NCI-H524 treated with DMSO at 0.1 percent for 48 hours (cell line): ENCODE data around the gene NOD1.
A peak's percentile ranks its signal among the peaks of the same experiment; 100 is the strongest.

Experiments
- DNase-seq: peaks from one replicate; lab custom pipeline; 2025; lab: John Stamatoyannopoulos, UW

The NOD1 gene

DNA sequence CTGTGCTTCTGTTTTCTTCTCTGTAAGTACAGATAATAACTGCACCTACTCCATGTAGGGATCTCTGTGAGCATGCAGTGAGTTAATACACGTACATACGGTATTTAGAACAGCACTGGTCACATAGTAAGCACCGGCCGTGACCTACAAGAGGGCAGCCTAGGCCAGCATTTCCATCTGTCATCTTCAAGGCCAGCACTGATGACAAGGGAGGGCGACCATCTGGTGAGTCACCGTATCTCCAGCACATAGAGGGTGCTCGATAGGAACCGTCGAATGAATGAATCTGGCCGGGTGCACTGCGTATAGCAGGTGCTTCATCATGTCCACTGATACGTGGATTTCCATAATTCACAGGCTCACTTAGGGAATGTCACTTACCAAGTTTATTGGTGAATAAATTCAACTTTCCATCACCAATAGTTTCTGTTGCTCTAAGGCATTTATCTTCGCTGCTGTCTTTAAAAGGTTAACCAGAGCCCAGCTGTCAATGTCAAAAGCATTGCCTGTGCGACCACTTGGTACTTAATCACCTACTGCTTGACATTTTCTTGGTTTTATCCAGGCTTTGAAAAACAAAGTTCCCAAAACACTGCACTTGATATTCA is 8.3 kb downstream of the NOD1 start:
- DNase-seq: peak; percentile 63

DNA sequence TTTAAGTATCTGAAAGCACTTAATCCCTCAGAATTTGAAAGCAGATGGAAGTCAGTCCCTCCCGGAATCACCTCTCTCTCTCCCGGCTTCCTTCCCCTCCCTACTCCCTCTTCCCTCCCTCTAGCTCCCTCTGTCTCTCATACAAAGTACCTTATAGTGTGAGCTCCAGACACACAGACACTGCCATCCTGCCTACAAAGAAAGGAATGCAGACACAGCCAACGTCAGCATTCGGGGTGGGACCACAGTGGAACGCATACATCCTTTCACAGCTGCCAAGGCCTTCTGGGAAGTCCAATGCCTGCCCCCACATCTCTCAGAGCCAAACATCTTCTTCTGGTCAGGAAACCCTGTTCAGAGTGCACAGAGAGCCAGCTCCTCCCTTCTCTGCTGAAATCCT is 9.3 kb downstream of the NOD1 start:
- peak; percentile 82 for DNase-seq

DNA sequence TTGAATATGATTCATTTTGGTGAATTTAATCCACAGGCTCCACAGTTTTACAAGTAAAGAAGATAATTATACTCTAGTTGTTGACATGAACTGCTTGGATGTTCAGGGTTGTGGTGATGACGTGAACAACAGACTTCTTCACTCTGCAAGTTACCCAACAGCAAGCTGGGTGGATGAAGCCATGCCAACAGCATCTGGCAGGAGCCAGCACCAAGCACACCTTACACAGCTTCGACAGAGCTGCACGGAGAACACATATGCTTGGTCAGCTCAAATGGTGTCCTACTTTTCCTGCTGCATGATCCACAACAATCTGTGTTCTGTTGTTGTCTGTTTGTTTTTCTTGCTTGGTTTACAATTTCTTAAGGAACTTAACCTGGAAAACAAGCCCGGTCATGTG is 9.8 kb downstream of the NOD1 start:
- DNase-seq: no peak

DNA sequence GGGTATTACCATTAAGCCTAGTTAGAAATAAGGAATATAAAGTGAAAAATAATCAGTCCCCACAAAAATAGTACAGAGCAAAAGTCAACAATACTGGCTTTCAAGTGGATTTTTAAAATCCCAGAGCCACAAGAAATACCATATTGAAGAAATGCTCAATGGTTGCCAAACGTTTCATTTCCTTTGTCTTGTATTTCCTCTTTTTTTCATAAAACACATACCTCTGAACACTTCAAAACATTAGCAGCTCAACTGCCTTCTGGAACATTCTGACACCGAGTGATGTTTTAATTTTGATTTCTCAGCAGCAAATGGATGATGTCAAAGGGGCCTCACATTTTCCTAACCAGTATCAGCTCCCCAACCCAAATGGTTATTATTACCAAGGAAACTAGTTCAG is 10.5 kb downstream of the NOD1 start:
- no peak for DNase-seq

DNA sequence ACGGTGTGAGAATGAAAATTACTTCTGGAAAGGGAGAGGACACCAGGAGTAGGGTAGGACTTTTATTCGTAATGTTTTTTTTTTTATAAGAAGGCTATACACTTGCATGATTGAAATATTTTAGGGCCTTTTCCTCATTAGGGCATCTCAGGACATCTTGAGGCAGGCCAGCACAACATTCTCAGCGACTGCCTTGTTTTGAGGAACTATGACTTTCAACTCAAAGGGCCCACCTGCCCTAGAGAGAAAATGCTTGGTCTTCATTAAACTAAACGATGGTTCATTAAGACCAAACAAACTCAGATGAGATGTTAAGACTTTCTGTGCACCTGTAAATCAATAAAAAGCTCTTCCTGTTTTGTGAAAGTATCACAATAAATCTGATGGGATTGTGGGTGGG is 11.3 kb downstream of the NOD1 start:
- DNase-seq: no peak

DNA sequence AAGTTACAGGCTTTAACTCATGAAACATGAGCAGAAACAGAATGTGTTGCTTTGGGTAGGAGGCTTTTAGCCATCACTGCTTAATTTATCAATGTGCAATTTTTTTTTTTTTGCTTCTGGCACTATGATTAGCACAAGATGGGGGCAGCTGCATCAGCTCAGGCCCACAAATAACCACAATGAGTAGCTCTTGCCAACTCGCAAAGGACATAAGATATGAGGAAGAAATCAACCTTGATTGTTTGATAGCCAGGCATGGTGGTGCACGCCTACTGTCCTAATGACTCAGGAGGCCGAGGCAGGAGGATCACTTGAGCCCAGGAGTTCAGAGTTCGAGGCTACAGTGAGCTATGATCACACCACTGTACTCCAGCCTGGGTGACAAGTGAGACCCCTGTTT is 12.3 kb downstream of the NOD1 start:
- no peak for DNase-seq

DNA sequence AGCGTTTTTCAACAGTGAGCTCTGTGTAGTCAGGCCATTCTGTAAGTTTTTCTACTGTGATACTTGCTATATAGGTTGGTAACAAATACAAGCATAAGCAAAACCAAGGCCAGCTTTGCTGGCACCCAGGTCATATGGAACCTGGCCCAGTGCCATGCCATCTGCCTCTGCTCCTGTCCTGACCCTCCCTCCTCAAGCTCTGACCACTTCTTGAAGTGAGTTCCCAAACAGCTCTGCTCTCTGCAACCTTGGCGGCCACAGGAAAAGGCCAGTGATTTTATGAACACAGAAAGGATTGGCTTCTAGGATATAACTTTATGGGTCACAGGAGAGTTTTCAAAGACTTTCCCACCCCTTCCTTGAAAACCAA is 12.8 kb downstream of the NOD1 start:
- DNase-seq: peak; percentile 29

DNA sequence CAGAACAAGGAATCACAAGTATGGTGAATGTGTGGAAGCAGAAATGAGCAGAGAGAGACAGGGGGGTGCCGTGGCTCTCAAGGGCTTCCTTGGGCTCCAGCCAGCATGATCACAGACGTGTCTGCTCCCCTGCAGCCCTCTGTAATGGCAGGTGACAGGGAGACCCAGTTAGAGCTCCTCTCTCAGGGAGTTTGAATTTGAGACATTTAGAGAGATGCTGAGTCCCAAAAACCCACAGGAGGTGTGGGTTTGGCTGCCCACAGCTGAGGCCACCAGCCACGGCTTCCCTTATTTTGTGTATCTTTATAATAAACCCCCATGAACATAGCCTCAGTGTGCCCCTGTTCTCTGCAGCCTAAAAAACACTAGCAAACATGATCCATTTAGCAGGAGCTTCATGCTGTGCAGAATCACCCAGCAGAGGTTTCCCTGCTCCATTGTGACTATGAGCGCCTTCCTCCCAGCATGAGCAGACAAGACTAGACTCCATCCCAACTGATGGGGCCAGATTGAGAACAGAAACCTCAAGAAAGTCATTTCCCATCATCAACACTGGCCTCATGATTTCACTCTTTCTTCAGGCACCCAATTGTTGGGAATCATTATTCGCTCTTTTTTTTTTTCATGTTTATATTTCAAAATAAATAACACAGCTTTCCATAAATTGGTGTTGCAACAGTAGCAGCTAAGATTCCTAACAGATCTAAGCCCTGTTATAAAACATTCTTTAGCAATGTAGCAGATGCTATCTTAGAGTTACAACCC is 13.4 kb downstream of the NOD1 start:
- DNase-seq: no peak

DNA sequence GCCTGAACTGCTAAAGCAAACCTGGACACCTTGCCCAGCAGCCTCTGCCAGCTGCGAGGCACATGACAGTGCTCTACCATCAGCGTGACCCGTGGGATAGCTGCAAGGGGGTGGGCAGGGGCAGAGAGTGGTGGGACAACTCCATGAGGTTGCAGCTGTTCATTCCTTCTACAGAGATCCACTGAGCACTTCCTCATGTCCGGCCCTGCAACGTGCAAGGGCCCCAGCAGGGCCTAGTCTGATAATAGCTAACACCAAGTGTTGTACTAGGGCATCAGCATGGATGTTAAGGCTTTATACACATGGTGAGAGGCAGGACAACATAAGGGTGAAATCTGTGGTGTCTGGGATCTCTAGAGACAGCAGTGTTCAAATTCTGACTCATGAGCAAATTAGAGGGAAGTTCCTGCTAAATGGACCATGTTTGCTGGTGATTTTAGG is 14.3 kb downstream of the NOD1 start:
- DNase-seq: no peak

DNA sequence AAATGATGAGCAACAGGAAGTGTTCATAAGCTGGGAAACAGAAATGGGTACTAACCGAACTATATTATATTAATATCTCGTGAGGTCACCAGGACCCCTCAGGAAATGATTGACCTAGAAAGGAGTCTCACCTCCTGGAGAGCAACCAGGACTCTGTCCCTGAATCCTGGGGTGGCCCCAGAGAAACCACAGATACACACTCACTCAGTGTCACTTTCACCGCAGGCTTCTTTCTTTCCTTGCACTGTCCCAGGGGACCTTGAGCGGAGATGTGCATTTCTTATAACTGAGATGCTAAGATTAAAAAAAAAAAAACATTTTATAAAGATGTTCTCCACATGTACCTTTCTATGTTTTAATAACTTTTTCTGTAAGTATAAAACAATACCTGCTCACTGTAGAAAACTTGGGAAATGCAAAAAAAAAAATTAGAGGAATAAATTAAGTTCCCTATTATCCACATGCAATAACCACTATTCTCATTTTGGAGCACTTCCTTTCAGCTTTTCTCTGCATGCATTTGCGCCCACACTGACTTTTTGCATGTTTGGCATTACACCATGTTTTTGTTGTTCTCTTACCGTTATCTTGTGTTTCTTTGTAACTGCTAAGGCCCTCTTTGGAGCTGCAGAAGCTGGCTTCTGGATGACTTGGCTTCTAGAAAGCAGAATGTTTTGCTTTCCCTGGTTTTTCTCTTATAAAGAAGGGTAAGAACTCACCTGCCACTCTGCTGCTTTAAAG is 15.0 kb downstream of the NOD1 start:
- DNase-seq: no peak

DNA sequence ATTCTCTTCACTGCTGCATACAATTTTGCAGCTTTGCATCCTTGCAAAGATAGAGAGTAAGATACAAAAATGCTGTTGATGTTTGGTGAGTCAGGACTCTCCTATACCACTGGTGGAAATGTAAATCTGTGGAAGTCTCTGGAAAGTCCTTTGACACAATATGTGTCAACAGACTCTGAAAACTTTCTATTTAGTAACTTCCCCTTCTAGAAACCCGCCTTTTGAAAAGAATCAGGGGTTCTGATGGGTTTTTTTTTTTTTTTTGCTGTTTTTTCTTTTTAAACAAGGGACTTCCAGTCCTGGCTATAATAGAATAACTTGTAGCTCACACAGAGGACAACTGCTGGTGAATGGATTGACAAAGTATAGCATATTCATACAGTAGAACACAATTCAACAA is 16.4 kb downstream of the NOD1 start:
- DNase-seq: no peak

DNA sequence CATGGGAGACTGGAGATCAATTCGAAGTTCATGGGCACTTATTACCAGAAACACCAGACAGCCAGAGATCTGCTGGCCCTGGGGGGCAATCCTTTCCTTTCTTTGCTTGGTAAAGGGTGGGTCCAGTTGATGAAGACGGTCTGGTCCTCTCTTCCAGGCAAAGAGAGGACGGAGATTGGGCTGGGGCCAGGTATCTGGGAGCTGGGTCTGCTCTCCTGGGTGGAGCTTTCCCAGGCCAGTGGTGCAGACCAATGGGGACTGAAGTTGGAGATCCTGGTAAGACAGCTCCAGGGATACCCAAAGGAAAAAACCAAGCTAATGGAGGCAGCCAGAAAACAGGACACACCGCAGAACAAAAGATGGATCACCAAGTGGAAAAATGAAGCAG is 18.3 kb downstream of the NOD1 start:
- DNase-seq: no peak

DNA sequence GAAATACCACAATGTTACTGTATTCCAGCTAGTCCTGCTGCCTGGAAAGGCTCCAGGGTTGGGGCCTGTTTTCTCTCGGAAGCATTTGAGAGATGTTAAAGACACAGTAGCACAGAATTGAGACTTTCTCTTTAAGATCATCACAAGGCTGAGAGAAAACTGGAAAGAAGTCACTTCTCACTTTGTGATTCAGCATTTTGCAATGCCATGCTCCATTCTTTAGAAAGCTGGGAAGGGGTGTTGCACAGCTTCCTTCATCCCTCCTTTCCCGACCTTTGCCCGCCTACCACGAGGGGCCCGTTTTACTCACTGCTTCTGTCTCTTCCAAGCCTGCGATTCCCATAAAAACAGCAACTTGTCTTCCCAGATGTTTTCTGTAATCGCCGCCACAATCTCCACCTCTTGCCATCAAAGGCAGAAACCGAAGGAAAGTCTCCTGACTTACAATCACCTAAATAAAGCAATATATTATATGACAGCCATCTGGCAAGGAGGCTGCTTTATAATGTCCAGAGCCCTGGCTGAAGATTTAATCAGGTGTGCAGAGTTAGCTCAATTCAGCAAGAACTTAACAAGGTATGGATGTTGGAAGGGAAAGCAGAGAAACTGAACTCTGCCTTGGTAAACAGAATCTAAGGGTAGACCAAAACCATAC is 18.9 kb downstream of the NOD1 start:
- DNase-seq: no peak

DNA sequence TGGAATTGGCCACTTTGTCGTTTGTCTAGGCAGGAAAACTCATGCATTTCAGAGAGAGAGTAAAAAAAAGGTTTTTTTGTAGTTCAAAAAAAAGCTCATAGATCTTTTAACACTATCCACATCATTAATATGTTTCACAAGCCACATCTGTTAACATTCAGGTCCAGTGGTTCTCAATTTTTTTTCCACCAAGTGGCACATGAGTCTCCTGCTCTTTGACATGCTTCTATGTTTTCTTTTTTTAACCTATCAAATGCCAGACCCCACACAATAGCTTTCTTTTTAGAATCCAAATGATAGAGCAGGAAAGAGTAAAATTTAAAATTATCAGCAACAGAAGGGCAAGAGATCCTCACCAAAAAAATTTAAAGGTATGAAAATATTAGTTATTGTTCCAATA is 20.3 kb downstream of the NOD1 start:
- no peak for DNase-seq

DNA sequence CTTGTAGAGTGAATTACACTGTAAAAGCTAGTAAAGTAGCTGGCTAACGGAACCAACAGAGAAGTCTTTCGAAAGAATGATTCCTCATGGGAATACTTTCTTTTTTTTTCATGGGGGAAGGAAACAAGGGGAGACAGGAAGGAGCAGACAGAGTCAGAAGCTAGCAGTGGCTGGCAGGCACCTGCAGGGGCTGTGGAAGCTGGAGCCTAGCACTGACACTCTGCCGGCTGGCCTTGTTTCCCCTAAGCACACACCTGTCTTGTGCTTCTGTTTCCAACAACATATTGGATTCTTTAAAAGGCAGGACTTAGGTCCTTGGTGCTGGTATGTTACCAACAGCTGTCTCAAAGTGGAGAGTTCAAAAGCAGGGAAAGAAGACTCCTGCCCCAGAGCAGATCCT is 24.7 kb downstream of the NOD1 start:
- DNase-seq: no peak

DNA sequence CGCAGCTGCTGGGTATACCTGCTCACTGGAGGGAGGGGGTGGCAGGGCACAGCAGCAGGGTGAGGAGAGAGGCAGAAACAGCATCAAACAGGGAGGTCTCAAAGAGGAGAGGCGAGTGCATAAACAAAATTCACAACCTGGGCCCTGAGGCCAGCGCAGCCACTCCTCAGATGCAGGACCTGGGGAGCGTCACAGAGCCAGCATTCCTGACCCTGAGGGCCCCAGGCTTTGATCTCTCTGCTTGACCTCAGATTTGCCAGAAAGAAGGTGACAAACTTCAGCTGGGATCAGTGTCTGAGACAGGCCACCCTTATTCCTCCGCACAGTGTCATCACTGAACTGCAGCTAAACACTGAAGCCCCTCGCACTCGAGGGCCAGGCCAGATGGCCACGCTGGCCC is 25.6 kb downstream of the NOD1 start:
- no peak for DNase-seq

DNA sequence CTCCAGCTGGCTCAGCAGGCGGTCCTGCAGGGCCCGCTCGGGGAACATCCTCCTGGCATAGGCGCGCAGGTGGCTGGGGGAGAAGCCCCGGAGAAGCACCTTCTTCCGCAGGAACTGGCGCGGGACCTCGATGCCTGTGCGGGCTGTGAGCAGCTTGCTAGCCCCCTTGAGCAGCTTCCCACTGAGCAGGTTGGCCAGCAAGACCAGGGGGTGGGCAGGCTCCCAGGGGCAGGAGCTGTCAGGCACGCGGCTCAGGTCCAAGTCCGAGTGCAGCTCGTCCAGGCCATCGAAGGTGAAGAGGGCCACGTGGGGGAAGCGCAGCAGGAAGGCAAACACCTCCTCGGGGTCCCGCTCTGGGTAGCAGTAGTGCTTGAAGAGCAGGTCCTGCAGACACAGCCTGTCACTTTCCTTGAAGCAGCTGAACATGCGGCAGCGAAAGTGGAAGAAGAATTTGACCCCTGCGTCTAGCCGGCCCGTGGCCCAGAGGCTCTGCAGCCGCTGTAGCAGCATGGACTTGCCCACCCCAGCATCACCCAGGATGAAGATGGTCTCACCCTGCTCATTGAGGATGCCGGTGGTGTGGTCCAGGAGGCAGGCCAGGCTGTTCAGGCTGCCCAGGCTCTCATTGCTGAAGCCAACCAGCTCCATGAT is 26.2 kb downstream of the NOD1 start:
- no peak for DNase-seq

DNA sequence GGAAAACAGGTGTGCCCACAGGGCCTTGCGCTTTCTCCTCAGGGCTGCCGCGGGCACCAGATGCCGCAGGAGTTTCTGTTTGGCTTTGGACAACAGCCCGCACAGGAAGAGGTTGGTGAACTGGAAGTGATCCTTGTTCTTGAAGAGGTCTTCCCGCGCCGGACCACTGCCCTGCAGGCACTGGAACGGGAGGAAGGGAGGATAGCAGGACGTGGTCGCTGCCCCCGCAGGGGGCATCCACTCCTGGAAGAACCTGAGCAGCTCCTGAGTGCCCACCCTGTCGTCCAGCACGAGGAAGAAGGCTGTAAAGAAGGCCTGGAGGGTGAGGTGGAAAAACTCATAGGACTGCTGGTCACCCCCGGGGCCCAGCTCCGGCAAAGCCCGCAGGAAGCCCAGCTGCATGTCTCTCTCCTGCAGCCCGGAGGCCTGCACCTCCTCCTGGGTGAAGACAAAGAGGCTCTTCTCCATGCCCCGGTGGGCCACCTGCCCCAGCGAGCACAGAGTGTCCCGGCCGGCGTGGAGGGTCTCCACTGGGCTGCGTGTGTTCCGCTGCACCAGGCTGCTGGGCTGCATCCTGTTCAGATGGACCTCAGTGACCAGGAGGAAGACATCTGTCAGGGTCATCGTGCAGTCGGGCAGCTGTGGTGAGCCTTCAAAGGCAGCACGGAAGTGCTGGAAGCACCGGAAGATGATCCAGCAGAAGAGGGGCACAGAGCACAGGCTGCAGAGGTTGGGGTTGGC is 26.9 kb downstream of the NOD1 start:
- DNase-seq: no peak

DNA sequence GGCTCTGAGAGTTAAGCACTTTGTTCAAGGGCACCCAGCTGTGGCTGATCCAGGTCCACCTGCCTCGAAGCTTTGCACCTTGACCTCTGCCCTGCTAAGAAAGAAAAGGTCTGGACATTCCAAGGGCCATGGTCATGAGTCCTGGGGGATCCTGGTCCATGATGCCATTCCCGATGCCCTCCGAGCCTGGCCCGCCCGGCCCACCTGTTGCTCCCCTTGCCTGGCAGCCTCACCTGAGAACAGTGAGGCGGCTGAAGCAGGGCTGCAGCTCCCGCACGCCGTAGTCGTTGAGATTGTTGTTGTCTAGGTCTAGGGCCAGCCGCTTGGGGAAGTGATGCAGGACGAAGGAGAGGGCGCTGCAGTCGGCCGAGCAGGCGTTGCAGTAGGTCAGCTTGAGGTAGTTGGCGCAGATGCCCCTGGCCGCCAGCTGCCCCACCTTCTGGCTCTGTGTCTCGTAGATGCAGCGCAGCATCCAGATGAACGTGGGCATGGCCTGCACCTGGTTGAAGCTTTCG is 27.5 kb downstream of the NOD1 start:
- DNase-seq: no peak

DNA sequence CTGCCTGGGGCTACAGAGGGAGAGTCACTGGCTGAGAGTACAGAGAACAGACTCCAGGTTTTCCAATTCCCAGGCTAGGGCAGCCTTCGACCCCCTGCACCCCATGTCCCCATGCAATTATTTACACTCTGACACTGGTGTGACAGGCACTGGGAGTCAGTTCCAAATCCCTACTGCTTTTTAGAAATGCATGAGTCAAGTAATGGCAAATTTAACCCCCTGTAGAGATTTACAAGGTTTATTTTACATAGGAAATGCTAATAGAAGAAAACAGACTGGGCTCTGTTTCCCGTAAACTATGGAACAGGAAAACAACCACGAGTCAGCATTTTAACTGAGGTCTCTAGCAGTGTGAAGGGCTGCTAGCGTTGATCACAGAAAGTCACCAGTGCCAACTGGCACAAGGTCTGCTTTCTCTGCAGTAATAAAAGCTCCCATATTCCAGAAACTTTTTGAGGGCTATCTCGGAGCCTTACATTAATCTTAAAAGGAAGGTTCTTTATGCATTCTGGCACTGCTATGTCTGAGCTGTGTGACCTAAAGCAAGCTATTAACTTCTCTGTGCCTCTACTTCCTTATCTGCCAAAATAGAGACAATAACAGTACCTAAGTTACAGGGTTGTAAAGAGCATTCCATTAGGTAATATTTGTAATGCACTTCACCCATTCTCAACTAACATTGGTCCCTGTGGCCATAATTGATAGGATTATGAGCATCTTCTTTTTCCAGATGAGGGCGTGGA is 28.2 kb downstream of the NOD1 start:
- DNase-seq: no peak
